H9 (cell line): Measurements from ENCODE around the gene SLCO3A1. TPM values are rescaled to one million over a fixed set of nuclear protein-coding genes. Genes with fewer than 3 reads are reported as not detected.

Experiments used
- DNase-seq: peaks from one replicate; pipeline ENCODE4 v3.0.0-alpha.2; 2017
- H2AFZ ChIP-seq: one replicate; pipeline ENCODE4 v1.6.1; 2013; ENCODE audit warnings: mild to moderate bottlenecking, low read length, control low read depth, moderate library complexity
- H2AK5ac ChIP-seq: 2 replicates; pipeline ENCODE4 v1.6.1; 2013; ENCODE audit warnings: low read length, control low read depth, mixed read lengths; ENCODE audit not compliant: insufficient read length
- H2BK120ac ChIP-seq: one replicate; pipeline ENCODE4 v1.6.1; 2013; ENCODE audit warnings: low read depth, mild to moderate bottlenecking, low read length, control low read depth, inconsistent platforms; ENCODE audit not compliant: poor library complexity, severe bottlenecking
- H2BK12ac ChIP-seq: 2 replicates; pipeline ENCODE4 v1.6.1; 2013; ENCODE audit warnings: low read length, control low read depth, mixed read lengths, low read depth; ENCODE audit not compliant: insufficient read length
- H2BK15ac ChIP-seq: 2 replicates; pipeline ENCODE4 v1.6.1; 2013; ENCODE audit warnings: low read depth, low read length, control low read depth
- H2BK20ac ChIP-seq: one replicate; pipeline ENCODE4 v1.6.1; 2013; ENCODE audit warnings: low read depth, mild to moderate bottlenecking, low read length, control low read depth, inconsistent platforms; ENCODE audit not compliant: poor library complexity, severe bottlenecking
- H2BK5ac ChIP-seq: 2 replicates; pipeline ENCODE4 v1.6.1; 2013; ENCODE audit warnings: low read length, control low read depth, mixed read lengths; ENCODE audit not compliant: insufficient read length
- H3K14ac ChIP-seq: 2 replicates; pipeline ENCODE4 v1.6.1; 2013; ENCODE audit warnings: low read length, control low read depth; ENCODE audit not compliant: insufficient read depth
- H3K18ac ChIP-seq: 2 replicates; pipeline ENCODE4 v1.6.1; 2013; ENCODE audit warnings: low read depth, mild to moderate bottlenecking, mixed read lengths, low read length, control low read depth; ENCODE audit not compliant: insufficient read length
- H3K23ac ChIP-seq: 2 replicates; pipeline ENCODE4 v1.6.1; 2013; ENCODE audit warnings: low read length, control low read depth, mixed read lengths, low read depth; ENCODE audit not compliant: insufficient read length
- H3K23me2 ChIP-seq: 2 replicates; pipeline ENCODE4 v1.6.1; 2013; ENCODE audit warnings: low read depth, mild to moderate bottlenecking, mixed read lengths, low read length, control low read depth; ENCODE audit not compliant: insufficient read length, poor library complexity, severe bottlenecking
- H3K27ac ChIP-seq: 2 replicates; pipeline ENCODE4 v1.5.1; 2013; ENCODE audit warnings: low read length, control low read depth, mixed read lengths, low read depth; ENCODE audit not compliant: insufficient read length
- H3K27me3 ChIP-seq: 2 replicates; pipeline ENCODE4 v1.6.1; 2013; ENCODE audit warnings: low read length, control low read depth, inconsistent platforms; ENCODE audit not compliant: insufficient read depth
- H3K4ac ChIP-seq: 2 replicates; pipeline ENCODE4 v1.6.1; 2013; ENCODE audit warnings: low read depth, mild to moderate bottlenecking, control low read depth, inconsistent platforms, low read length, moderate library complexity
- H3K4me1 ChIP-seq: 2 replicates; pipeline ENCODE4 v1.6.1; 2013; ENCODE audit warnings: low read length, control low read depth, inconsistent platforms; ENCODE audit not compliant: insufficient read depth
- H3K4me2 ChIP-seq: 2 replicates; pipeline ENCODE4 v1.6.1; 2013; ENCODE audit warnings: low read length, control low read depth, mixed read lengths; ENCODE audit not compliant: insufficient read length, insufficient read depth
- H3K56ac ChIP-seq: 2 replicates; pipeline ENCODE4 v1.6.1; 2013; ENCODE audit warnings: low read depth, mild to moderate bottlenecking, mixed read lengths, low read length, control low read depth; ENCODE audit not compliant: insufficient read length
- H3K79me1 ChIP-seq: 2 replicates; pipeline ENCODE4 v1.6.1; 2013; ENCODE audit warnings: low read depth, mild to moderate bottlenecking, moderate library complexity, low read length, control low read depth, inconsistent platforms; ENCODE audit not compliant: insufficient read depth, poor library complexity, severe bottlenecking
- H3K79me2 ChIP-seq: 2 replicates; pipeline ENCODE4 v1.6.1; 2013; ENCODE audit warnings: low read length, control low read depth, inconsistent platforms; ENCODE audit not compliant: insufficient read depth
- H3K9ac ChIP-seq: 2 replicates; pipeline ENCODE4 v1.6.1; 2013; ENCODE audit warnings: low read length, control low read depth, mixed read lengths; ENCODE audit not compliant: insufficient read length; ENCODE audit errors: extremely low read depth
- H3K9me3 ChIP-seq: one replicate; pipeline ENCODE4 v1.6.1; 2013; ENCODE audit warnings: low read depth, low read length, inconsistent platforms; ENCODE audit not compliant: control insufficient read depth
- H3T11ph ChIP-seq: one replicate; pipeline ENCODE4 v1.6.1; 2013; ENCODE audit warnings: mild to moderate bottlenecking, low read length, control low read depth, inconsistent platforms
- H4K20me1 ChIP-seq: one replicate; pipeline ENCODE4 v1.6.1; 2013; ENCODE audit not compliant: control insufficient read depth, insufficient read length, insufficient read depth
- H4K5ac ChIP-seq: 2 replicates; pipeline ENCODE4 v1.6.1; 2013; ENCODE audit warnings: low read depth, mild to moderate bottlenecking, mixed read lengths, low read length, control low read depth; ENCODE audit not compliant: insufficient read length
- H4K8ac ChIP-seq: replicated peaks from 2 replicates; pipeline ENCODE4 v1.6.1; 2013; ENCODE audit warnings: low read length, control low read depth, mixed read lengths, low read depth; ENCODE audit not compliant: insufficient read length
- H4K91ac ChIP-seq: 2 replicates; pipeline ENCODE4 v1.6.1; 2013; ENCODE audit warnings: low read depth, mild to moderate bottlenecking, moderate library complexity, mixed read lengths, low read length, control low read depth; ENCODE audit not compliant: insufficient read length
- H3K27ac Mint-ChIP-seq, 3 experiments: 2 replicates in 2 of 3; 3 replicates in 1 of 3; pipeline ENCODE4 v1.8.0; 2020 to 2021; ENCODE audit warnings: mixed read lengths in 3 of 3, mild to moderate bottlenecking in 1 of 3, moderate library complexity in 1 of 3
- H3K27me3 Mint-ChIP-seq: 2 replicates; pipeline ENCODE4 v1.8.0; 2021; ENCODE audit warnings: low read depth, mild to moderate bottlenecking, moderate library complexity, mixed read lengths
- H3K36me3 Mint-ChIP-seq, 3 experiments: 2 replicates in 2 of 3; 3 replicates in 1 of 3; pipeline ENCODE4 v1.8.0; 2020 to 2021; ENCODE audit warnings: low read depth in 3 of 3, mixed read lengths in 3 of 3; ENCODE audit not compliant: insufficient read depth in 1 of 3
- H3K4me1 Mint-ChIP-seq, 2 experiments: 2 replicates each; pipeline ENCODE4 v1.8.0; 2020; ENCODE audit warnings: mixed read lengths in 2 of 2
- H3K4me3 Mint-ChIP-seq, 2 experiments: 2 replicates in 1 of 2; 3 replicates in 1 of 2; pipeline ENCODE4 v1.8.0; 2020 to 2021; ENCODE audit warnings: mild to moderate bottlenecking in 2 of 2, mixed read lengths in 2 of 2, moderate library complexity in 1 of 2
- H3K9me3 Mint-ChIP-seq, 2 experiments: 2 replicates in 1 of 2; 3 replicates in 1 of 2; pipeline ENCODE4 v1.8.0; 2020; ENCODE audit warnings: mild to moderate bottlenecking in 2 of 2, mixed read lengths in 2 of 2, moderate library complexity in 1 of 2
- WGBS: extraction: QIAGEN DNeasy Blood & Tissue Kit; methylation state at CpG from one replicate; pipeline ENCODE4 v1.1.7; 2013; ENCODE audit warnings: missing lambda C conversion rate, low lambda C conversion rate, mixed read lengths; ENCODE audit not compliant: insufficient read length; ENCODE audit errors: extremely low coverage; 5-methylcytosine and 5-hydroxymethylcytosine counted together
- total RNA-seq: library from RNA; stranded (reverse); gene quantifications from 2 replicates; pipeline ENCODE4 v1.2.1, GENCODE V29; 2021
- TF ChIP-seq, protein P1 (sequence below): fragments of 200-600 bp; sonication (generic); conservative IDR thresholded peaks from 3 replicates; pipeline ENCODE4 v1.8.0; 2021; ENCODE audit warnings: antibody characterized with exemption, mild to moderate bottlenecking

Gene SLCO3A1
- total RNA-seq, 1 experiment from 2014 or later, result 9.4 TPM

DNA sequence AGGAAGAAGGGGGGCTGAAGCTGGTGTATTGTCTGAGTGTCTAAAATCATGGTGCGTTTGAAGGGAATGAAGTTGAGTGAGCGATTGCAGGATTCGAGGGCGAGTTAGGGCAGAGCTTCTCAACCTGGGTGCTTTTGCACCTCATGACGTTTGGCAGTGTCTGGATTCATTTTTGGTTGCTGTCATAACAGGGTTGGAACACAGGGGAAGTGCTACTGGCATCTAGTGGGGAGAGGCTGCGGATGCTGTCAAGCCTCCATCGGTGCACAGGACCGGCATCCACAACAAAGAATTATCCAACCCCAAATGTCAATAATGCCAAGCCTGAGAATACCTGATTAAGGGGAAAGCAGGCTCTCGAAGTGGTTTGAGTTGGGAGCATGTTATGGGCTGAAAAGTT, 120.0 kb downstream of the SLCO3A1 start:
- Histone ChIP-seq H4K8ac (no peak overlapping the region), H3K23ac (no peak overlapping the region), H4K91ac (no peak overlapping the region), H3K79me1 (no peaks in the 10 kb centered on the region), H2BK120ac (no peak overlapping the region), H2BK5ac (no peak overlapping the region), H3T11ph (no peak overlapping the region), H3K27me3 (no peaks in the 10 kb centered on the region), H3K4me1 (no peaks in the 10 kb centered on the region), H2AFZ (no peak overlapping the region), H2BK12ac (no peak overlapping the region), H3K18ac (no peak overlapping the region), H3K56ac (no peak overlapping the region), H3K4me2 (no peak overlapping the region), H3K27ac (no peak overlapping the region), H2AK5ac (no peak overlapping the region), H2BK15ac (no peak overlapping the region), H4K20me1 (no peaks in the 10 kb centered on the region), H3K4ac (no peak overlapping the region), H3K9ac (no peak overlapping the region), H3K14ac (no peak overlapping the region), H2BK20ac (no peak overlapping the region), H4K5ac (no peak overlapping the region), H3K9me3 (no peaks in the 10 kb centered on the region), H3K23me2 (no peaks in the 10 kb centered on the region), H3K79me2 (no peaks in the 10 kb centered on the region)
- Mint-ChIP-seq H3K9me3 (peaks cover 0 to 3% of the 10 kb centered on the region in 2 experiments; a peak in 1 of 5 replicates), H3K4me3 (no peak overlapping the region), H3K36me3 (no peaks in the 10 kb centered on the region), H3K27me3 (0 out of 2 replicates have a peak, but pooled peaks cover 2% of the 10 kb centered on the region), H3K27ac (no peak overlapping the region), H3K4me1 (peaks cover 13 to 15% of the 10 kb centered on the region in 2 experiments)
- WGBS, result no CpG with 5 or more reads among the region's 9 CpGs
- TF ChIP-seq, protein P1, sequence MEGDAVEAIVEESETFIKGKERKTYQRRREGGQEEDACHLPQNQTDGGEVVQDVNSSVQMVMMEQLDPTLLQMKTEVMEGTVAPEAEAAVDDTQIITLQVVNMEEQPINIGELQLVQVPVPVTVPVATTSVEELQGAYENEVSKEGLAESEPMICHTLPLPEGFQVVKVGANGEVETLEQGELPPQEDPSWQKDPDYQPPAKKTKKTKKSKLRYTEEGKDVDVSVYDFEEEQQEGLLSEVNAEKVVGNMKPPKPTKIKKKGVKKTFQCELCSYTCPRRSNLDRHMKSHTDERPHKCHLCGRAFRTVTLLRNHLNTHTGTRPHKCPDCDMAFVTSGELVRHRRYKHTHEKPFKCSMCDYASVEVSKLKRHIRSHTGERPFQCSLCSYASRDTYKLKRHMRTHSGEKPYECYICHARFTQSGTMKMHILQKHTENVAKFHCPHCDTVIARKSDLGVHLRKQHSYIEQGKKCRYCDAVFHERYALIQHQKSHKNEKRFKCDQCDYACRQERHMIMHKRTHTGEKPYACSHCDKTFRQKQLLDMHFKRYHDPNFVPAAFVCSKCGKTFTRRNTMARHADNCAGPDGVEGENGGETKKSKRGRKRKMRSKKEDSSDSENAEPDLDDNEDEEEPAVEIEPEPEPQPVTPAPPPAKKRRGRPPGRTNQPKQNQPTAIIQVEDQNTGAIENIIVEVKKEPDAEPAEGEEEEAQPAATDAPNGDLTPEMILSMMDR, result peak; percentile 30; the same call in 2 of the 3 replicates
- no peak for DNase-seq
